HG03432 (cell line): Measurements from ENCODE around the gene TNFRSF25.
A peak's percentile ranks its signal among the peaks of the same experiment; 100 is the strongest.
"Not testable (repeated sequence)": the region's sequence is repeated elsewhere in the genome, so short reads cannot be mapped to it uniquely, and the experiment has no call there.

Experiments used
- ATAC-seq: cut with Tn5 transposase; IDR thresholded peaks from one replicate; pipeline ENCODE4 v1.9.1; 2021; ENCODE audit warnings: mild to moderate bottlenecking, moderate library complexity; ENCODE audit not compliant: unreplicated experiment

TNFRSF25 gene

GRCh38 chr1:6502000-6502891, 36.3 kb upstream of the TNFRSF25 start:
- no peak for ATAC-seq

DNA sequence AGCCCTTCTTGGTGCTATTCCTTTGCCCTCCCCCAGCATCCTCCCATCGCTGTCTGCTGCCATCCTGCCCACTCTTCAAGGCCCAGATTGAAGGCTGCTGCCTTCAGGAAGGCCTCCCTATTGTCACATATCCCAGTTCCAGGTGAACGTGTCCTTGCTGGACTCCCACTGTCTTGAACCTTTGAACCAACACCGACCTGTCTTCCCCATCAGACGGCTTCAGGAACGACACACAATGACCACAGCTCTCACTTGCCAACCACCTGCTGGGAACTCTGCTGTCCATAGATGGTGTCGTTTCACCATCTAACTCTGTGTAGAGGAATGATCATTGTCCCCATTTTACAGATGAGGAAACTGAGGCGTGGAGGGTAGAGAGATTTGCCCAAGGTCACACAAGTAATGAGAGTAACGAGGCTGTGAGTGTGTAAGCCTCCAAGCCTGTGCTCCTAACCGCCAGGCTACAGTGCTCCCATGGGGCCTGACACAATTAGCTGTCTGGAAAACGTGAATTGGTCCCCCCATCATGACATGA, 35.4 kb upstream of the TNFRSF25 start:
- no peak for ATAC-seq

DNA sequence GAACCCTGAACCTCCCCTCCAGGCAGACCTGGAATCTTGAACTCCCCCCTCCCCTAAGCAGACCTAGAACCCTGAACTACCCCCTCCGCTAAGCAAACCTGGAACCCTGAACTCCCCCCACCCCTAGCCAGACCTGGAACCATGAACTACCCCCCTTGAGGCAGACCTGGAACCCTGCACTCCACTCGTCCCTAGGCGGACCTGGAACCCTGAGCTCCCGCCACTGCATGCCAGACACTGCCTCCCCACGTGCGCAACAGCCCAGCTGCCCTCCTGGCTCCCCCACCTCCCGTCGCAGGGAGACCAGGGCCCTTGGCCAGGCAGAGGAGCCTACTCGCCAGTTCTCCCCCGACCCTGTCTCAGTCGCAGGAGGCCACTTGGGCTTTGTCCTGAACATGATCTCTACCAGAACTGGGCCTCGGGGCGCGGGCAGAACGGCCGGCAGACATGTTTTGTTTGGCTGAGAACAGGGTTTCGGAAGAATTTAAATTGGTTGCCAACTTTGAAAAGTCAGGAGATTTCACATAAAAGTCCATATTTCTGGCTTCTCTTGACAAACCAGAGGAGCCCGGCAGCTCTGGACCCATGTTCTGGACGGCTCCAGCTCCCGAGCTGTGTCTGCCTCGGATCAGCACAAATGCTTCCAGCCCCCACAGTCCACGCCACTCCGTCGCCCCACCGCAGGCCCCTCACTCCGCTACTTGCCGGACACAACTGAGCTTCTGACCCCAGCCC, 34.7 kb upstream of the TNFRSF25 start:
- no peak for ATAC-seq

DNA sequence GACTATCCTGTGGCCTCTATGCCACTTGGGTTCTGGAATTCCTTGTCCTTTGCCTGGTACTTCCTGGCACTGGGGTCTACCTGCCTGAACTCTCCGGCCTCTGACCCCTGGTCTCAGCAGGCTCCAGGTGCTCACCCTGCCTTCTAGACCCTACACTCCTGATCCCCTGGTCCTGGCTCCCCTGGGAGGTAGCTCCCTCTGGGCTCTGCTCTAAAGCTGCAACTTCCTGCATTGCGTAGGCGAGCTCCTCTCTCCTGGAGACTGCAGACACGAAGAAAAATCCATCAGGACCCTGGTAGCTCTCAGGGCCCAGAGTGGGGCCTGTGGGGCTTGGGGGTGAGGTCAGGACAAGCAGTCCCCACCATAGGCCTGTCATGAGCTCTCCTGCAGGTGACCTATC, 33.3 kb upstream of the TNFRSF25 start:
- no peak for ATAC-seq

DNA sequence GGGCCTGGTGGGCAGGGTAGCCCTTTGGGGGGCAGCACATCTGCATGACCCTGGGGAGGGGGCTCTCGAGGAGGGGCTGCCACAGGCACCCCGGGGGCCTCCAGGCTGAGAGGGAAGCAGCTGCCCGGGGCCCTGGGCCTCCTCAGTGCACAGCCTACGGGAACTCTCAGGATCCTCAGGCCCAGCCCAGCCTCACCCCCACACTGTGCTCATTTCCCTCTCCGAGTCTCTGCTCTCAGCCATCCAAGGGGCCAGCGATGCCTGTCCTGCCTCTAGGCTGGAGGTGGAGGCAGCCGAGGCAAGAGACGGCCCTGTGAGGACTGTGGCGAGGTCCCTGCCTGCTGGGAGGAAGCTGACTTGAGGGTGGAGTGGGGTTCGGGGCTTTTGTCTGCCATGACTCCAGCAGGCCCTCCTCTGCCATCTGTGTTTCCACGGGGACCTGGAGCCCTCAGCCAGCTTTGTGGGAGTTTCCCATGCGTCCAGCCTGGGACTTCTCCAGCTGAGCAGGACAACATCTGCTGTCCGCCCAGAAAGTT, 32.7 kb upstream of the TNFRSF25 start:
- no peak for ATAC-seq

DNA sequence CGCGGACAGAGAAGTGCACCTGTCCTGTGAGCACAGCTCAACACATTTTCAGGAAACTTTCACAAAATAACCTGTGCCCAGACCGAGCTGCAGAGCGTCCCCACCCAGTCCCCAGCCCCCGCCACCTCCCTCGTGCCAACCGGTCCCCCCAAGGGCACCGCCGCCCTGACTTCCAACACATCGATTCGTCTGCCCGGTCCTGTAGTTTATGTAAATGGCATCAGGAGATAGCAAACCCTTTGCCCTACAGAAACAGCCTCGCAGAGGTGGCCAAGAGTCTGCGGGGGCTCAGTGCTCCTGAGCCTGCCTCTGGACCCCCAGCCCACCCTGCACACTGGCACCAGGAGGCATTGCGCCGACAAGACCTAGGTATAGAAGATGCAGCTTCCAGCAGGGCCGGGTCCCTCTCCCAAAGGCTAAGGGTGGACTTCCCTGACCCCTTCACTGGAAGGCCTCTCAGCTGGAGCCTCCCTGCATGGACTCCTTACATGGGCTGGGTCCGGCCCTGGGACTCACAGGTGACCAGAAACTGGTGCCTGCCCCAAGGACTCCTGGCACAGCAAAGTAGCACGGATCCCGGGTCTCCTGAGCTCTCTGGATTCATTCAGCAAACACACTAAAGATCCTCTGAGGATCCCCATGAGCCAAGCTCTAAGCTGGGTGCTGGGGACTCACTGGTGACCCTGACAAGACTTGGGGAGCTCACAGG, 32.0 kb upstream of the TNFRSF25 start:
- ATAC-seq: no peak

DNA sequence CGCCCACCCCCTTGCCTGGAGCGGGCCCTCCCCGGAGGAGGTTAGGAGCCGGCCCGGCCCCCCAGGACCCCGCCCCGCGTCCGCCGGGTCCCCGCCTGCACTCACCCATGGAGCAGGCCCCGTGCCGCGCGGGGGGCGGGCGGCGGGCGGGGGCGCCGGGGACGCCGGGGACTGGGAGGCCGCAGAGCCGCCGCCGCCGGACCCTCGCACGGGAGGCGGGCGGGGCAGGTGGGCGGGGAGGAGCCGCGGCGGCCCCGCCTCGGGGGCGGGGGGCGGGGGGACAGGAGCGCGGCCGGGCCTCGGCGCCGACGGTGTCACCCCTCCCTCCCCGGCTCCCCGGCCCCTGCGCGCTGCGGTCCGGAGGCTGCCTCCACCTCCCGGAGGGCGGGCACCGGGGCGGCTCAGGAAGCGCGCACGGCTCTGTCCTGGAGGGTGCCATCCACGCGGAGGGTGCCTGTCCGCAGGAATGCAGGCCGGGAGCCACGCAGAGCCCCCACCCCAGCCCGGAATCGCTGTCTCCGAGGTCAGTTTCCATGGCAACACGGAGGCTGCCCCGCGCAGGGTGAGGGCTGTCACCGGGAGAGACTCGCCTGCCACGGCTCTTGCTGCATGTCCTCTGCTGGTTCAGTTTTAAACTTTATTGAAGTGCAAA, 31.4 kb upstream of the TNFRSF25 start:
- no peak for ATAC-seq

GRCh38 chr1:6496890-6497214, 30.9 kb upstream of the TNFRSF25 start:
- ATAC-seq: no peak

- no peak for ATAC-seq
These were observed 30.4 kb upstream of the TNFRSF25 start for GRCh38 chr1:6496365-6496721.

GRCh38 chr1:6495540-6496364, 29.8 kb upstream of the TNFRSF25 start:
- no peak for ATAC-seq

DNA sequence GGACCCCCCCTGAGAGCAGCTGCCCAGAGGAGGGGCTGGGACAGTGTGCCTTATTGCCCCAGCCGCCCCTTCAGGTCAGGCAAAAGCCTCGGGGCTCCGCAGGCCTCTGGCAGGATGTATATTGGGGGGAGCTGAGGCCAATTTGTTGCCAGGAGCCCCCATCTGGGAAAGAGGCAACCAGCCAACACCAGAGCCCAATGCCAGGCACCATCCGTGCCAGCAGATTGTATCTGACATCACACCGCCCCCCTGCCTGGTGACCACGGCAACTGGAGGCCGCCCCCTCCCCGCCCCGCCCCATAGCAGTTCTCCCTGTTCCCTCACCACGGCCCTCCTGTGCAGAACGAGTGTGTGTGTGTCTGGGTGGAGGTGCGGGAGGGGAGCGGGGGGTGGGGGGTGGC, 29.1 kb upstream of the TNFRSF25 start:
- ATAC-seq: no peak

DNA sequence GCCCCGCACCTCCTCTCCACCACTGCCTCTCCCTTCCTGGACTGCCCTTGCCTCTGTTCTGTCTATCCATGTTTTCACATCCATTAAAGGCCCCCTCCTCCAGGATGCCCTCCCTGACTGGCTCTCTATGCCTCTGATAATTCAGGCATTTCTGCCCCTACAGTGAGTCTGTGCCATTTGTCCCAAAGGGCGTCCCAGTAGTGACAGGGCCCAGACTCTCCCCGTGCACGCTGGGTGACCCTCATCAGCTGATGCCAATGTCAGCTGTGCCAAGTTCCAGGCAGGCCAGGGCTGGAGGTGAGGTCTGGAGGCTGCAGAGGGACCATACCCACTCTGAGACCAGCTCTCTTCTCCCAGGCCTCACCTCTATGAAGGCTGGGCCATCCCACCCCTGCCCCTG, 28.7 kb upstream of the TNFRSF25 start:
- ATAC-seq: no peak

DNA sequence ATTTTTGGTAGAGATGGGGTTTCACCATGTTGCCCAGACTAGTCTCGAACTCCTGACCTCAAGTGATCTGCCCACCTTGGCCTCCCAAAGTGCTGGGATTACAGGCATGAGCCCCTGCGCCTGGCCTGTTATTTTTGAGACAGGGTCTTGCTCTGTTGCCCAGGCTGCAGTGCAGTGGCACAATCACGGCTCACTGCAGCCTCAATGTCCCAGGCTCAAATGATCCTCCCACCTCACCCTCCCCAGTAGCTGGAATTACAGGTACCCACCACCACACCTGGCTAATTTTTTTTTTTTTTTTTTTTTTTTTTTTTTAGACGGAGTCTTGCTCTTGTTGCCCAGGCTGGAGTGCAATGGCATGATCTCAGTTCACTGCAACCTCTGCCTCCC, 27.9 kb upstream of the TNFRSF25 start:
- not testable (repeated sequence) for ATAC-seq

- ATAC-seq: no peak
These were observed 26.0 kb upstream of the TNFRSF25 start for GRCh38 chr1:6491966-6492365.

DNA sequence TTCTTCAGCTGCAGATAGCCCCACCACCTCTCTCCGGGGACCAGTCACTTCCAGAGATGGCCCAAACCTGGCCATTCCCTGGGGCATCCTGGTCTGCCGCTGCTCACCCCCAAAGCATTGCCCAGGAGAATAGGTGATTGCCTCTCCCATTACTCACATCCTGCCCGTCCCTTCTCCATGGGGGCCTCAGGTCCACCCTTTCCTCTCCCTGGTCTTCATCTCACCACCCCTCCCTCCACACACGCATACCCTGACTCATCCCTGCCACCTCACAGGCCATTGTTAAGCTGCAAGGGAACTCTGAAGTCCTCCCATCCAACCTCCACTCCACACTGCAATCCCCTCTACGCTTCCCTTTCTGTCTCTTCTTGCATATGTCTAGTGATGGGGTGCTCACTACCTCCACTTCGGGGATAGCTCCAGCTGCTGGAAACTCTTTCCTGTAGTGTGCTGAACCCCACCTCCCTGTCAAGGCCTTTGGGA, 25.5 kb upstream of the TNFRSF25 start, which contains the start of gene PLEKHG5:
Gene PLEKHG5 (minus strand): TSS at position 188 of the 483 bp plus-strand sequence. CDS start 14,096 bp downstream, outside the sequence.
- no peak for ATAC-seq

DNA sequence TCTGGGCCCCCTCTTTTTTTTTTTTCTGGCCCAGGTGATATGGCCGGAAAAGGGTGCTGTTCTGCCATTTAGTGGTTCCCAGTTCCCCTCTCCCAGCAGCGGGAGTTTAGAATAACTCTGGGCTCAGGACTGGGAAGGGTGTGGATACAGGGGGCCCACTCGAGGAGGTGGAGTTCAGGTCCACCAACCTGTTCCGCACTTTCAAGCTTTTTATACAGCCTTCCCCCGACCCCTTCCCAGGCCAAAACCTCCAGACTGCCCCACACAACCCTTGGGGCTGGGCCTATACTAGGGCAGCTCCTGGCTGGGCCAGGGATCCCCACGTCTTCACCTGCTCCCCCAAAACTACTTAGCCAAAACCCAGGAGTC, 25.1 kb upstream of the TNFRSF25 start:
- no peak for ATAC-seq

DNA sequence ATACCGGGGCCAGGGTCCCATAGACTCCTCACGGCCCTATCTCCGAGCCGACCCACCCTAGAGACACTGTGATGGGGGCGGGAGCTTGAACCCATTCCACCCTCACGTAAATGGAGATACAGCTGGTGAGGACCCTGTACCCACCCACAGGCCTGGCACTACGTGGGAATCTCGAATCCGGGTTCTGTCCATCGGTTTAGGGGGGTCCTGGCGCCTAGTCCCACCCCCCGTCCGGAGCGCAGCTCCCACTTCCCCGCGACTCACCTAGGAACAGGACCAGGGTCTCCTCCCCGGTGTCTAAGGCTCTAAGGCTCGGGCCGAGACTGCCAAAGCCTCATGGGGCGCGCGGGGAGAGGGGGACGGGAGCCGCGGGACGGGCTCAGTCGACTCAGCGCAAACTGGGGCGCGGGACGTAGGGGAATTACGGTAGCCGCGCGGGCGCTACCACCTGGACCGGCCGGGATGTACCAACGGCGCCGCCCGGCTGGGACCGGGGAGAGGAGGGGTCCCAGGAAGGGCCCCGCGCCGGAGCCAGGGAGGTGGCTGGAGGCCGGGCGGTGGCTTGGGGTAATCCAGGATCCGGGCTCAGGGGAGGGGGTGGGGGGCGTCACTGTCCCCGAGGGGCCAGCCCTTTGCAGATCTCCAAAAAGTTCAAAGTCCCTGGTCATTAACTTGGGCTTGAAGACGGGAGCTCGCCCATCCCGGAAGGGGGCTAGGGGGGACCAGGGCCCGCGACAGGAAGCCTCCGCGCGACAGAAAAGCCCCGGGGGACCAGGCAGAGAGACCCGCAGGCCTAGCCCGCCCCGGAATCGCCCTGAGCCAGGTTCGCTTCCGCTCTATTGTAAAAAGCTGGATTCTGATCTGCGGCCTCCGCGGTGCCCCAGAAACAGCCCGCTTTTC, 24.5 kb upstream of the TNFRSF25 start:
- peak; percentile 50 for ATAC-seq

- ATAC-seq: peak; percentile 56
These were observed 23.8 kb upstream of the TNFRSF25 start for GRCh38 chr1:6489799-6490180.

DNA sequence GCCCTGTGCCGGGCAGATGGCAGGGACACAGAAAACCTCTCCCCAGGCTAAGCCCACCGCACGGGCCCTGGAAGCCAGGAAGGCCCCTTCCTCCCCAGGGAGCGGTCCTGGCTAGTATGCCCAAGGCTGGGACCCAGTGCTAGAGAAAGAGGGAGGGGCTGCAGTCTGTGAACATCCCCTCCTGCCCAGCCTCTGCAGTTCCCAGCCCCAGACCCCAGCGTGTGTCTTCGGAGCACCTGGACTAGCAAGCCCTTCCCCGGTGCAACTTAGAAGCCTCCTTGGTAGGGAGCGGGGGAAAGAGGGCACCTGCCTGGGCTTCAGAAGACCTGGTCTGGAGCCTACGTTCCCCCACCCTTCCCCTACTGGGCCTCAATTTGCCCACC, 23.4 kb upstream of the TNFRSF25 start:
- ATAC-seq: no peak
